ENCODE data around the gene MADD.

DNA sequence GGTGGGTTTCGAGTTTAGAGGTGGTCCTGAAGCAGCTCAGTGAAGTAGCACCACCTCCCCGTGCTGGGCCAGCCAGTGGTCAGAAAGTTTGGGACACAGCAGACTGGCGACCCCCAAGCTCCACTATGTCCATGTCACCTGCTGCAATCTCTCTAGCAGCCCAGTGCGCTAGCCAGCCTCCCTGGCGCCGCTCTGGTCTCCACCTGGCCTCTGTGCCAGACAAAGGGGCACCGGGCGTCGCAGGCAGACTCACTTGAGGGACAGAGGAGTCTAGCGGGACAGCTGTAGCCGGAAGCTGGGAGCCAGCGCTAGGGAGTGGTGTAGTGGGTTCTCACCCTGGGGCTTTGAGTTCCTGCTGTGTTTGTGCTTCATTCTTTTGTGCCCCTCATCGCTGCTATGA is 57.1 kb downstream of the MADD start:
- TF ChIP-seq CTCF (IDR thresholded peaks at IDR 0.05), result no peak
- TF ChIP-seq EZH2 (IDR thresholded peaks at IDR 0.05; ENCODE audit: borderline replicate concordance, insufficient read depth, low read depth, low read length, poor library complexity, severe bottlenecking), result no peak

Measured in B cell (primary cell).